HepG2 (cell line): ENCODE data around the gene HOXD4. TPM values are rescaled to one million over a fixed set of nuclear protein-coding genes. Genes with fewer than 3 reads are reported as not detected.
A peak's percentile ranks its signal among the peaks of the same experiment; 100 is the strongest.

Source experiments
- ATAC-seq: fragments of 200-7000 bp; cut with Tn5 transposase; 3 replicates; pipeline ENCODE4 v1.9.1; 2020; ENCODE audit warnings: mild to moderate bottlenecking, moderate library complexity
- BruUV-seq: library from RNA; stranded (reverse); fragments of 400-500 nt; replicated peaks from 2 replicates; lab custom pipeline; 2021; lab: Mats Ljungman, UMichigan
- CTCF ChIA-PET: fragments of 300-600 bp; formaldehyde crosslinking; extraction: SDS; loops from one replicate; lab custom pipeline; 2021; ENCODE audit warnings: low total read pairs, inconsistent platforms, low intra/inter-chr PET ratio; lab: Yijun Ruan, JAX
- POLR2A ChIA-PET: fragments of 350-600 bp; sonication (Branson Sonifier 250); formaldehyde crosslinking; loops from one replicate; lab custom pipeline; 2020; ENCODE audit warnings: antibody characterized with exemption, inconsistent platforms; lab: Yijun Ruan, JAX
- DNase-seq: peaks from one replicate; pipeline ENCODE4 v3.0.0-alpha.2; 2015; ENCODE audit warnings: low spot score
- FAIRE-seq: peaks from 3 replicates; lab custom pipeline; 2011; peaks lifted over from hg19 to GRCh38; lab: Jason Lieb, UNC
- H2AFZ ChIP-seq: one replicate; pipeline ENCODE4 v1.6.1; 2011; ENCODE audit warnings: low read length, inconsistent platforms
- H3K27ac ChIP-seq: fragments of 300-600 bp; 3 replicates; pipeline ENCODE4 v1.8.0; 2011; ENCODE audit warnings: mixed run types, mild to moderate bottlenecking, mixed read lengths, low read length, inconsistent platforms; ENCODE audit not compliant: insufficient read depth; ENCODE audit errors: extremely low read length
- H3K27me3 ChIP-seq, 2 experiments: fragments of 200-600 bp in 1 of 2; 2 replicates in 1 of 2; 3 replicates in 1 of 2; pipeline versions ENCODE4 v1.6.0 to v1.8.0; 2011; ENCODE audit warnings: low read length in 2 of 2, mild to moderate bottlenecking in 2 of 2, moderate library complexity in 2 of 2, inconsistent platforms in 1 of 2; ENCODE audit not compliant: insufficient read depth in 2 of 2, control insufficient read depth in 1 of 2
- H3K36me3 ChIP-seq, 2 experiments: fragments of 200-600 bp in 1 of 2; replicated peaks in 1 of 2; 2 replicates in 1 of 2; 3 replicates in 1 of 2; pipeline versions ENCODE4 v1.5.1 to v1.8.0; 2011; ENCODE audit warnings: low read length in 2 of 2, inconsistent platforms in 1 of 2; ENCODE audit not compliant: insufficient read depth in 2 of 2, control insufficient read depth in 1 of 2
- H3K4me1 ChIP-seq: 2 replicates; pipeline ENCODE4 v1.5.1; 2012; ENCODE audit warnings: low read length, inconsistent platforms; ENCODE audit not compliant: insufficient read depth
- H3K4me2 ChIP-seq: 2 replicates; pipeline ENCODE4 v1.6.0; 2011; ENCODE audit warnings: low read depth, low read length, inconsistent platforms
- H3K4me3 ChIP-seq, 3 experiments: fragments of 200-600 bp in 1 of 3; sonication (generic), shearing (Covaris generic) in 1 of 3; replicated peaks in 1 of 3; 2 replicates each; pipeline ENCODE4 v1.5.1; 2011 to 2016; ENCODE audit warnings: low read length in 3 of 3, inconsistent platforms in 2 of 3, low read depth in 2 of 3, mild to moderate bottlenecking in 2 of 3, control low read depth in 1 of 3, mixed read lengths in 1 of 3; ENCODE audit not compliant: insufficient read depth in 1 of 3
- H3K79me2 ChIP-seq: one replicate; pipeline ENCODE4 v1.6.1; 2011; ENCODE audit warnings: low read length, inconsistent platforms; ENCODE audit not compliant: insufficient read depth
- H3K9ac ChIP-seq: 2 replicates; pipeline ENCODE4 v1.6.0; 2011; ENCODE audit warnings: mild to moderate bottlenecking, low read depth, low read length, inconsistent platforms; ENCODE audit not compliant: insufficient read depth
- H3K9me3 ChIP-seq: 2 replicates; pipeline ENCODE4 v1.5.1; 2012; ENCODE audit warnings: mild to moderate bottlenecking, low read length
- H4K20me1 ChIP-seq: 2 replicates; pipeline ENCODE4 v1.6.0; 2011; ENCODE audit warnings: inconsistent platforms, mild to moderate bottlenecking, low read length, moderate library complexity; ENCODE audit not compliant: insufficient read depth
- AGO2 ChIP-seq: fragments of 200-400 bp; formaldehyde crosslinking; optimal IDR thresholded peaks from 2 replicates; pipeline ENCODE3; 2017; ENCODE audit warnings: mild to moderate bottlenecking, low read depth, low read length, moderate library complexity
- GTF3A ChIP-seq: sonication (generic); formaldehyde crosslinking; conservative IDR thresholded peaks from 2 replicates; pipeline ENCODE4 v1.4.0; 2020; ENCODE audit warnings: mild to moderate bottlenecking, missing genetic modification reagents
- RBFOX2 ChIP-seq: fragments of 200-400 bp; formaldehyde crosslinking; IDR thresholded peaks from 2 replicates; pipeline ENCODE4 v1.6.1; 2017; ENCODE audit warnings: low read depth, mild to moderate bottlenecking, low read length
- ZBTB21 ChIP-seq: sonication (generic); formaldehyde crosslinking; IDR thresholded peaks from 2 replicates; pipeline ENCODE4 v1.4.0; 2020; ENCODE audit warnings: missing genetic modification reagents
- ZBTB38 ChIP-seq: sonication (generic); formaldehyde crosslinking; IDR thresholded peaks from 2 replicates; pipeline ENCODE4 v1.5.1; 2020; ENCODE audit warnings: mild to moderate bottlenecking, missing genetic modification reagents
- ZNF616 ChIP-seq: sonication (generic); formaldehyde crosslinking; IDR thresholded peaks from 2 replicates; pipeline ENCODE4 v1.5.0; 2020; ENCODE audit warnings: low read depth, mild to moderate bottlenecking, missing genetic modification reagents
- WGBS: methylation state at CpG from one replicate; pipeline ENCODE4 v1.1.6; 2017; ENCODE audit warnings: low lambda C conversion rate; 5-methylcytosine and 5-hydroxymethylcytosine counted together
- in situ Hi-C: cut with HindIII; loops from 2 replicates; pipeline ENCODE4 v1.10.0; 2017; ENCODE audit warnings: low pct_unique_long_range_greater_than_20kb; ENCODE audit not compliant: extremely low pct_ligation_motif_present
- intact Hi-C: fragments of 100-400 bp; cut with micrococcal nuclease; formaldehyde crosslinking; loops from one replicate; pipeline ENCODE4 v1.10.0; 2022; ENCODE audit not compliant: unreplicated experiment
- polyA plus RNA-seq, 8 experiments: library from polyadenylated mRNA; depleted of rRNA in 3 of 8; stranded (reverse) in 7 of 8; unstranded in 1 of 8; fragments of >200 nt; fragmentation: Illumina TruSeq in 4 of 8; extraction: Trizol in 4 of 8; gene quantifications; 2 replicates each; pipeline versions ENCODE4 v1.2.1 to v1.2.3, GENCODE V29; 2011 to 2016; ENCODE audit warnings: low read depth in 4 of 8, missing spikeins in 1 of 8, mixed read lengths in 1 of 8; ENCODE audit not compliant: insufficient read depth in 1 of 8
- total RNA-seq, 5 experiments: library from RNA; depleted of rRNA; stranded (reverse); fragments of >200 nt; fragmentation: Illumina TruSeq; extraction: Trizol; gene quantifications; 2 replicates each; pipeline ENCODE4 v1.2.3, GENCODE V29; 2016; ENCODE audit warnings: low read depth in 1 of 5
- TF ChIP-seq, protein P1 (sequence below): sonication (generic); formaldehyde crosslinking; IDR thresholded peaks from 2 replicates; pipeline ENCODE4 v1.9.0; 2022; ENCODE audit warnings: missing genetic modification reagents, mild to moderate bottlenecking, borderline replicate concordance
- TF ChIP-seq, protein P2 (sequence below): sonication (generic); formaldehyde crosslinking; IDR thresholded peaks from 2 replicates; pipeline ENCODE4 v1.9.0; 2021; ENCODE audit warnings: missing genetic modification reagents, borderline replicate concordance
- TF ChIP-seq, protein P3 (sequence below): sonication (generic); formaldehyde crosslinking; IDR thresholded peaks from 2 replicates; pipeline ENCODE4 v1.4.0; 2020; ENCODE audit warnings: missing genetic modification reagents

The HOXD4 gene
- total and polyA plus RNA-seq, 2 of the 13 experiments (the other 11 are each of a cell fraction or from before 2014, with no cell fraction given) = not detected

DNA sequence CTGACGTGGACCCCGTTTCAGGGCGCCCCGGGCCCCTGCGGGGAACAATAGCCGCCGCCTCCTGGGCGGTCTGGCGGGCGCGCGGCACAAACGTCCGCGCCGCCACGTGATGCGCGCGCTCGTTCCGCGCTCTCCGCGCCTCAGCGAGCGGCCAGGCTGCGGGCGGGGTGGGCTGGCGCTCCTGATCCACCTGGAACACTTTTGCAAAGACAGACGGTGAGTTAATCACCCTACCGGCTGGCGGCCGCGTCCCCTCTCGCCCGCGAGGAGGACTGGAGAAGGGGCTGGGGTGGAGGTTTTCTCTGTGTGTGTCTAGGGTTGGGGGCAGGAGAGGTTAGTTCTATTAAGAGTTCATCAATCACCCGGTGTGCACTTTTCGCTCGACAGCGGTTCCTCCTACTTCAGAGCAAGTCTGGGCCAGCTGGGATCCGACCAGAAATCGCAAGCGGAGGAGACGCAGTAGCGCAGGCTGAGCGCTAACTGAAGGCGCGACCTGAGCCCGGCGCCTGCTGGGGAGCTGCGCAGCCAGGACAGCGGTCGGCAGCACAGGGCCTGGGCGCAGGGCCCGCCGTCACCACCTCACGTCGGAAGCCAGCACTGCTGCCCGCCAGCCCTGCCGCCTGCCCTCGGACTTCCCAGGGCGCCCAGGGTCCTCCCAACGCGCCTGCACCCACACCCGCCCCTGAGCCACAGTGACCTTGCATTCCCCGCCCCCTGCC is 26.8 kb downstream of the HOXD4 start:
- no peak overlapping the region for H3K9ac ChIP-seq
- no peak overlapping the region for H3K27ac ChIP-seq
- no TSS peak for BruUV-seq
- in situ Hi-C loops = no loop called here
- CTCF ChIA-PET = no interaction called here
- peaks cover 4% of the 10 kb centered on the region; the same call in 1 of the 2 replicates for H4K20me1 ChIP-seq
- no peak for FAIRE-seq
- DNase-seq = no peak
- H2AFZ ChIP-seq = no peak overlapping the region
- WGBS = 89% methylated on average over 61 of the region's 68 CpGs
- H3K27me3 ChIP-seq = no peaks in the 10 kb centered on the region; a peak in 2 of 5 replicates
- no peak for ATAC-seq
- POLR2A ChIA-PET = interaction anchor here (1.2 kb wide), 1 partner anchor 9 kb away, joined by 4 read pairs; no protein-coding TSS in a partner anchor
- intact Hi-C loops = no loop called here
- no peak overlapping the region for H3K4me3 ChIP-seq
- peaks cover 33% of the 10 kb centered on the region for H3K4me1 ChIP-seq
- H3K79me2 ChIP-seq = peaks cover 13% of the 10 kb centered on the region
- H3K9me3 ChIP-seq = no peaks in the 10 kb centered on the region
- H3K4me2 ChIP-seq = no peak overlapping the region
- TF ChIP-seq ZBTB38 (CRISPR knock-in tag) (peak; percentile 44; the same call in 1 of the 2 replicates), ZNF616 (CRISPR knock-in tag) (no peak), RBFOX2 (peak; percentile 58), ZBTB21 (CRISPR knock-in tag) (no peak), GTF3A (CRISPR knock-in tag) (no peak), AGO2 (peak; percentile 69)
- TF ChIP-seq, protein P1, sequence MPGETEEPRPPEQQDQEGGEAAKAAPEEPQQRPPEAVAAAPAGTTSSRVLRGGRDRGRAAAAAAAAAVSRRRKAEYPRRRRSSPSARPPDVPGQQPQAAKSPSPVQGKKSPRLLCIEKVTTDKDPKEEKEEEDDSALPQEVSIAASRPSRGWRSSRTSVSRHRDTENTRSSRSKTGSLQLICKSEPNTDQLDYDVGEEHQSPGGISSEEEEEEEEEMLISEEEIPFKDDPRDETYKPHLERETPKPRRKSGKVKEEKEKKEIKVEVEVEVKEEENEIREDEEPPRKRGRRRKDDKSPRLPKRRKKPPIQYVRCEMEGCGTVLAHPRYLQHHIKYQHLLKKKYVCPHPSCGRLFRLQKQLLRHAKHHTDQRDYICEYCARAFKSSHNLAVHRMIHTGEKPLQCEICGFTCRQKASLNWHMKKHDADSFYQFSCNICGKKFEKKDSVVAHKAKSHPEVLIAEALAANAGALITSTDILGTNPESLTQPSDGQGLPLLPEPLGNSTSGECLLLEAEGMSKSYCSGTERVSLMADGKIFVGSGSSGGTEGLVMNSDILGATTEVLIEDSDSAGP (CRISPR knock-in tag) = 0 out of 2 replicates have a peak, but pooled peaks have one; percentile 28
- TF ChIP-seq, protein P2, sequence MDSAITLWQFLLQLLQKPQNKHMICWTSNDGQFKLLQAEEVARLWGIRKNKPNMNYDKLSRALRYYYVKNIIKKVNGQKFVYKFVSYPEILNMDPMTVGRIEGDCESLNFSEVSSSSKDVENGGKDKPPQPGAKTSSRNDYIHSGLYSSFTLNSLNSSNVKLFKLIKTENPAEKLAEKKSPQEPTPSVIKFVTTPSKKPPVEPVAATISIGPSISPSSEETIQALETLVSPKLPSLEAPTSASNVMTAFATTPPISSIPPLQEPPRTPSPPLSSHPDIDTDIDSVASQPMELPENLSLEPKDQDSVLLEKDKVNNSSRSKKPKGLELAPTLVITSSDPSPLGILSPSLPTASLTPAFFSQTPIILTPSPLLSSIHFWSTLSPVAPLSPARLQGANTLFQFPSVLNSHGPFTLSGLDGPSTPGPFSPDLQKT (CRISPR knock-in tag) = no peak
- TF ChIP-seq, protein P3, sequence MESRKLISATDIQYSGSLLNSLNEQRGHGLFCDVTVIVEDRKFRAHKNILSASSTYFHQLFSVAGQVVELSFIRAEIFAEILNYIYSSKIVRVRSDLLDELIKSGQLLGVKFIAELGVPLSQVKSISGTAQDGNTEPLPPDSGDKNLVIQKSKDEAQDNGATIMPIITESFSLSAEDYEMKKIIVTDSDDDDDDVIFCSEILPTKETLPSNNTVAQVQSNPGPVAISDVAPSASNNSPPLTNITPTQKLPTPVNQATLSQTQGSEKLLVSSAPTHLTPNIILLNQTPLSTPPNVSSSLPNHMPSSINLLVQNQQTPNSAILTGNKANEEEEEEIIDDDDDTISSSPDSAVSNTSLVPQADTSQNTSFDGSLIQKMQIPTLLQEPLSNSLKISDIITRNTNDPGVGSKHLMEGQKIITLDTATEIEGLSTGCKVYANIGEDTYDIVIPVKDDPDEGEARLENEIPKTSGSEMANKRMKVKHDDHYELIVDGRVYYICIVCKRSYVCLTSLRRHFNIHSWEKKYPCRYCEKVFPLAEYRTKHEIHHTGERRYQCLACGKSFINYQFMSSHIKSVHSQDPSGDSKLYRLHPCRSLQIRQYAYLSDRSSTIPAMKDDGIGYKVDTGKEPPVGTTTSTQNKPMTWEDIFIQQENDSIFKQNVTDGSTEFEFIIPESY = 0 out of 2 replicates have a peak, but pooled peaks have one; percentile 49
- H3K36me3 ChIP-seq = peaks cover 2 to 46% of the 10 kb centered on the region in 2 experiments
